Lung (tissue), 12 donors: ENCODE measurements around the gene BMP7. TPM values are rescaled to one million over a fixed set of nuclear protein-coding genes. Genes with fewer than 3 reads are reported as not detected.

ENCODE experiments used
- ATAC-seq: fragments of 200-7000 bp; cut with Tn5 transposase; one replicate; pipeline ENCODE4 v1.9.1; 2020; ENCODE audit warnings: moderate number of reproducible peaks; ENCODE audit not compliant: insufficient read depth, low FRiP score
- DNase-seq, 3 donors: peaks; one replicate each; pipeline ENCODE4 v3.0.0-alpha.2; 2013 to 2017
- H3K27ac ChIP-seq, 2 donors: one replicate each; pipeline ENCODE4 v1.5.1; 2013; ENCODE audit warnings: mild to moderate bottlenecking in 2 of 2, moderate library complexity in 2 of 2, control low read depth in 1 of 2, inconsistent platforms in 1 of 2, low read depth in 1 of 2, low read length in 1 of 2
- H3K27me3 ChIP-seq, 3 donors: one replicate each; pipeline ENCODE4 v1.5.1; 2013; ENCODE audit warnings: low read length in 2 of 3; ENCODE audit not compliant: control insufficient read depth in 3 of 3, insufficient read depth in 3 of 3
- H3K36me3 ChIP-seq, 4 donors: one replicate each; pipeline ENCODE4 v1.5.1; 2013; ENCODE audit warnings: low read length in 4 of 4, mild to moderate bottlenecking in 1 of 4, moderate library complexity in 1 of 4; ENCODE audit not compliant: control insufficient read depth in 4 of 4, insufficient read depth in 4 of 4
- H3K4me1 ChIP-seq, 5 donors: one replicate each; pipeline ENCODE4 v1.5.1; 2013; ENCODE audit warnings: low read length in 5 of 5, mild to moderate bottlenecking in 2 of 5, moderate library complexity in 1 of 5; ENCODE audit not compliant: control insufficient read depth in 5 of 5, insufficient read depth in 5 of 5
- H3K4me3 ChIP-seq: one replicate; pipeline ENCODE4 v1.5.1; 2013; ENCODE audit warnings: mild to moderate bottlenecking, control low read depth, moderate library complexity
- H3K9ac ChIP-seq, 2 donors: one replicate each; pipeline ENCODE4 v1.5.1; 2013; ENCODE audit warnings: low read length in 2 of 2, control low read depth in 1 of 2; ENCODE audit not compliant: insufficient read depth in 1 of 2
- H3K9me3 ChIP-seq, 4 donors: one replicate each; pipeline ENCODE4 v1.5.1; 2013; ENCODE audit warnings: low read length in 3 of 4, mild to moderate bottlenecking in 1 of 4, moderate library complexity in 1 of 4; ENCODE audit not compliant: control insufficient read depth in 4 of 4, insufficient read depth in 3 of 4
- CTCF ChIP-seq: IDR thresholded peaks from 2 replicates; pipeline ENCODE4 v1.5.1; 2012; ENCODE audit warnings: mild to moderate bottlenecking; ENCODE audit errors: control extremely low read depth, extremely low read depth
- WGBS, 2 donors: extraction: QIAGEN DNeasy Blood & Tissue Kit; methylation state at CpG; one replicate each; pipeline ENCODE4 v1.1.7; 2013; 5-methylcytosine and 5-hydroxymethylcytosine counted together
- polyA plus RNA-seq, 2 donors: library from polyadenylated mRNA; stranded (reverse); fragments of 200-250 nt; gene quantifications; one replicate each; pipeline ENCODE4 v1.2.1, GENCODE V29; 2013
- total RNA-seq, 2 donors: library from RNA; depleted of rRNA in 1 of 2; stranded (reverse); fragments of >200 nt in 1 of 2; gene quantifications; one replicate each; pipeline ENCODE4 v1.2.1, GENCODE V29; 2014 to 2021
- donor health status: control.
- donor health status: control.
- donor health status: Bipolar disorder and iron deficiency.
- donor health status: healthy.
- donor health status: DM: yes; HTN: yes; CAD: no.

BMP7 gene
- total and polyA plus RNA-seq, 4 donors, result 0.67 to 10.3 (median 1.4) TPM

- no peaks in the 10 kb centered on the region for H3K27me3 ChIP-seq
- 80% methylated on average over 19 of the region's 19 CpGs for WGBS, 2 donors
- DNase-seq, result no peak
- H3K27ac ChIP-seq, result no peak overlapping the region
- peaks cover 0 to 35% (median 16%) of the 10 kb centered on the region in 5 donors for H3K4me1 ChIP-seq
- no peak for ATAC-seq
- no peak overlapping the region for H3K4me3 ChIP-seq
- TF ChIP-seq CTCF, result no peak
- no peak overlapping the region for H3K9ac ChIP-seq
- peaks cover 0 to 12% (median 2%) of the 10 kb centered on the region in 4 donors for H3K36me3 ChIP-seq
- H3K9me3 ChIP-seq, result no peaks in the 10 kb centered on the region
These were observed 44.4 kb downstream of the BMP7 start for GRCh38 chr20:57221916-57222630.

DNA sequence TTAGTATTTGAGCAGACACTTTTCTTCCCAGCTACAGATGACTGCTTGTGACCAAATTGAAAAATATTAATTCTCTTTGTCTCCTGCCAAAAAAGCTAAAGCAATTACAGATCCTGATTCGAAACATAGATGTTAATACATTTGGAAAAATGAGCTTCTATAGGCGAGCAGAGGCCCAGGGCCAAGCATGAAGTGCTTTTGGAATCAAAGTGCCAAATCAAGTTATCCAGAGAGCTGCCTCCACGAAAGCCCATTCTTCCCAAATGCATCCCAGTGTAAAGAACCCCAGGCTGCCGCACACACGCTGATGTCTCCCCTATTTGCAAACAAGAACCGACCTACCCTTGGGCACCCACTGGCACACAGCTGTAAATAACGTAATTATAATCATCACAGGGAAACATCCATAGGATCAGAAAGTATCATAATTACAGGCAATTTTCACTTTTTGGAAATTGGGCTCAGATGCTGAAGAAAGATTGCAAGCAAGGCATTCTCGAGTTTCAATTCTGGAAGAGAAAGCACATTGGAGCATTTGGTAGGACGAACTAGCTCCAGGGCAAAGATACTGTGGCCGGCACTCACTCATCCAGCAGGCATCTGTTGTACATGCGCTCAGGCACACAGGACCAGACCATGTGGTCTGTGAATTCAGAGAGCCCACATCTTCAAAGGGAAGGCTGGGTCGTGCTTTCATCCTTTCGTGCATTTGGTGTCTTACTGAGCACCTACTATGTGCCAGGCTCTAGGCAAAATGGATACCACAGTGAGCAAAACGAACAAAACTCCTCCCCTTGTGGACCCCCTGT, 45.9 kb downstream of the BMP7 start:
- no peaks in the 10 kb centered on the region for H3K9me3 ChIP-seq
- ATAC-seq (no peak), DNase-seq (peak in 1 of 3 donors; percentile 33)
- peaks cover 0 to 12% (median 2%) of the 10 kb centered on the region in 4 donors for H3K36me3 ChIP-seq
- TF ChIP-seq CTCF, result no peak
- H3K27ac ChIP-seq, result no peak overlapping the region
- H3K4me3 ChIP-seq, result no peak overlapping the region
- WGBS, 2 donors, result 80 to 88% methylated on average over 14 of the region's 14 CpGs
- peaks cover 0 to 35% (median 16%) of the 10 kb centered on the region in 5 donors for H3K4me1 ChIP-seq
- no peaks in the 10 kb centered on the region for H3K27me3 ChIP-seq
- no peak overlapping the region for H3K9ac ChIP-seq

GRCh38 chr20:57219071-57219677, 47.3 kb downstream of the BMP7 start:
- WGBS, 2 donors, result 93 to 94% methylated on average over 11 of the region's 11 CpGs
- DNase-seq (no peak), ATAC-seq (no peak)
- Histone ChIP-seq H3K4me1 (peaks cover 0 to 23% (median 11%) of the 10 kb centered on the region in 5 donors), H3K36me3 (peaks cover 0 to 12% (median 2%) of the 10 kb centered on the region in 4 donors), H3K9me3 (no peaks in the 10 kb centered on the region), H3K27ac (no peak overlapping the region), H3K9ac (no peak overlapping the region), H3K27me3 (no peaks in the 10 kb centered on the region), H3K4me3 (no peak overlapping the region)
- TF ChIP-seq CTCF, result no peak
